Activated CD4-positive, alpha-beta T cell treated with anti-CD3 and anti-CD28 coated beads for 4 hours (primary cell): Measurements from ENCODE around the gene C19orf18.

Experiments
- DNase-seq, 2 donors: peaks; one replicate each; pipeline ENCODE4 v3.0.0-alpha.2; 2020

Gene C19orf18

DNA sequence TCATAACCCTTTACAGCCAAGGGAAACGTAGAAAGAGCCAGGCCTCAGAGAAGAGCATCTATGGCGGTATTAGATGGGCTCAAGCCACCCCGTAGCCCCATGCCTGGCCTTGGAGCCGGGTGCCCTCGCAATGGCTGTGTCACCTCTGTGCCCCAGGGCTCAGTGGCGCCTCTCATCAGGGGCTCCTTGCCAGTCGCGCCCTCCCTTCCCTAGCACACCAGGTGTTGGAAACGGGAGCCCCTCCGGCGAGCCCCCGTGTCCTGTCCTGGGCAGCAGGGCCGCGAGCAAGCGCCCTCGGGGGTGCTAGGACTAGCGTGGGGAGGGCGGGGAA lies 27.3 kb downstream of the C19orf18 start:
- no peak for DNase-seq

DNA sequence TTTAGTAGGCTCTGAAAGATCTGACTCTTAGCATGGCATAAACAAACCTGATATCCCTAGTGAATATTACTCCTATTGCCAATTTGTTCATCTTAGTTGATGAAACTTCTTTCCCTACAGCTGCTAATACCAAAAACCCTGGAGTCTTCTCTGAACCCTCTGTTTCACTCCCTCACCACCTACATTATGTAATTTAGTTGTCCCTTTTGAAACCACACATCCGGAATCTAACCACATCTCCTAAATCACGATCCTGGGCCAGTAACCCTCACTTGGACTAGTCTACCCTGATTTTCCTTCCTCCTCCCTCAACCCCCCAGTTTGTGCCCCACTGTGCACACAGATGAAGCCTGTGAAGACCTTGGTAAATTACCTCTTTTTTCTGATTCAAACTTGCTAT lies 28.0 kb downstream of the C19orf18 start:
- DNase-seq: no peak

DNA sequence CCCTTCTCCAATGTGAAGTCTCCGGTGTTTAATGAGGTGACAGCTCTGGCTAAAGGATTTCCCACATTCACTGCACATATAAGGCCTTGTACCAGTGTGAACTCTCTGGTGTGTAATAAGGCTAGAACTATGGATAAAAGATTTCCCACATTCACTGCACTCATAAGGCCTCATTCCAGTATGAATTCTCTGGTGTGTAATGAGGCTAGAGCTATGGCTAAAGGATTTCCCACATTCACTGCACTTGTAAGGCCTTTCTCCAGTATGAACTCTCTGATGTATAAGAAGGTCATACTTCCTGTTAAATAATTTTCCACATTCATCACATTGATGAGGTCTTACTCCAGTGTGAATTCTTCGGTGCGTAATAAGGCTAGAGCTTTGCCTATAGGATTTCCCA lies 32.7 kb downstream of the C19orf18 start:
- DNase-seq: no peak

DNA sequence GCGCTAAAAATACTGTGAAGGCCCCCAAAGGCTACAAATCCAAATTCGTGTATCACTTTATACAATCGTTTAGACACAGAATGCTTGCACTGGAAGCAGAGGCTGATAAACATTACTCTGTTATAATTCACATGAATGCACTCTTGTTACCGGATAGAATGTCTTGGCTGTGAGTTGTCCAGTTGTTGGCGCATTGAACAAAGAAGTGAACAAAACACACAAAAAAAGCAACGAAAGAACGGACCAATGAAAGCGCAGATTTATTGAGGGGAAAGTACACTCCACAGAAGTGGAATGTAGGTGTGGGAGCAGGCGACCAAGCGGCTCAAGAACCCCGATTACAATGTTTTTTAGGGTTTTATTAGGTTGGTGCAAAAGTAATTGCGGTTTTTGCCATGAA lies 38.6 kb downstream of the C19orf18 start:
- no peak for DNase-seq

DNA sequence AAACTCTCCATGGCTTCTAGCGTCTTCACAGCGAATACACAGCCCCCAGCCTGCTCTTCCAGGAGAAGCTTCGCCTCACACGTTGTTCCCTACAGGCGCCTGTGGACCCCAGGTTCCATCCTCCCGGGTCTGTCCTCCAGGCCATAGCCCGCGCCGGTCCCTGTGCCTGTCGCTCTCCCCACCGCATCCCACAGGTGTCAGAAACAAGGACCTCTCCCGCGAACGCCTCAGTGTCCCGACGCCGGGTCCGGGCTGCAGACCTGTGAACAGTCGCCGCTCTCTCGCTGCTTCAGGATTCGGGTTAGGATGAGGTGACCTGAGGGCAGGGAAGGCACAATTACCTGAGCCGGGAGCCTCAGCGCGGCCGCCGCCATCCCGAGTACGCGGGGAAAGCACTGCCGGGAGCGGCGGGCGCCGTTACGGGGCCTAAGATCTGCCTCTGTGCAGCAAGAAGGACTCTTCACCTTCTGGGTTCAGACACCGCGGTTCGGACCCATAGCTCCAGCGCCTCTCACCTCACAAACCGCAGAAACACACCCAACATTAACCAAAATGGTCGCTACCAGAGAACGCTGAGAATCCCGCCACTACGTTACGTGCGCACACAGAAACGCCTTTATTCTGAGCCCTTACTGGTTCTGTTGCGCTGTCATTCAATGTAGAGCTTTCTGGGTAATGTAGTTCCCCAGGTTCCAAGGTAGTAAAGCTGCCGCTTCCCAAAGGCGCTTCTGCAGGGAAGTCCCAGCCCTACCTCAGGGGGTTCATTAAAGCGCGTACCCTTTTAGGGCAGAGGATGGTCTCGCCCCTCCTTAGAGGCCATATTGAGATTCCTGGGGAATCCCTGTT lies 39.3 kb downstream of the C19orf18 start, which contains the start of gene ZNF418:
Gene ZNF418 (minus strand): TSS at position 583 of the 846 bp plus-strand sequence. CDS start 1,580 bp downstream, outside the sequence.
- peak; percentile 22 to 28 for DNase-seq

DNA sequence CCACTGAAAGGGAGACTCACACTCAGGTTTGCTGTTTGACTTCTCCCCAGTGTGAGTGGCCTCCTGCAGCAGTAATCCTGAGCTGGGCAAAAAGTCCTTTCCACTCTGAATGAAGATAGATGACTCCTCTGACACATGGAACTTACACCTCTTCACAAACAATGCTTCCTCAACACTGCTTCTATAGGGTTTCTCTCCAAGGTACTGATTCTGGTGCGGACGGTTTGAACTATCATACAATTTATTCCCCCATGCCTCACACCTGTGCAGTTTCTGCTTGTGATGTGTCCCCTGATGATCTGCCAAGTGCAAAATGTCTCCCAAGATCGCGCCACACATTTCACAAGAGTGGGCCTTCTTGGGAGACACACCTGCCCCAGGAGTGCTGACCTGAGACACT lies 46.7 kb downstream of the C19orf18 start:
- no peak for DNase-seq

DNA sequence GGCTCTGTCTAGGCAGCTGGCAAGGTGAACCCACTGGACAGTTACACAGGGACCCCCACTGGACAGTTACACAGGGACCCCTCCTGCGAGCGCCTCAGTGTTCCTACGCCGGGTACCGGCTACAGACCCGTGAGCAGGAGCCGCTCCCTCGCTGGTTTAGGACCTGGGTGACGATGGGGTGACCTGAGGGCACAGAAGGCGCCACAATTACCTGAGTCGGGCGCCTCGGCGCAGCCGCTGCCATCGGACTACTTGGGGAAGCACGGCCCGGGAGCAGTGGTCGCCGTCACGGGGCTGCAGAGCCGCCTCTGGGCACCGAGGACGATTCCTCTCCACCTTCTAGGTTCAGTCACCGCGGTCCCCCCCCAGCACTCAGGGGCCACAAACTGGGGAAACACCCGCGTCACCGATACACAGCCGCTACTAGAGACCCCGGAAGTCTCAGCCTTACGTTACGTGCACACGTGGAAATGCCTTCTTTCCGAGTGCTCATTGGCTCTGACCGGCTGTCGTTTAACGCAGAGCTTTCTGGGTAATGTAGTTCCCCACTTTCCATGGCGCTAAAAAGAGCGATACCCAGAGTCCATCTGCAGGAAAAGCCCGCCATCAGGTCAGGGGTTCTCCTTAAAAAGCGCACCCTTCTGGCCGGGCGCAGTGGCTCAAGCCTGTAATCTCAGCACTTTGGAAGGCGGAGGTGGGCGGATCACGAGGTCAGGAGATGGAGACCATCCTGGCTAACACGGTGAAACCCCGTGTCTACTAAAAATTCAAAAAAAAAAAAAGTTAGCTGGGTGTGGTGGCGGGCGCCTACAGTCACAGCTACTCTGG lies 58.0 kb downstream of the C19orf18 start, which contains the start of gene ZNF417:
Gene ZNF417 (minus strand): TSS at position 425 of the 828 bp plus-strand sequence. CDS start 181 bp downstream, at position 244.
- DNase-seq: peak; percentile 84 to 85

DNA sequence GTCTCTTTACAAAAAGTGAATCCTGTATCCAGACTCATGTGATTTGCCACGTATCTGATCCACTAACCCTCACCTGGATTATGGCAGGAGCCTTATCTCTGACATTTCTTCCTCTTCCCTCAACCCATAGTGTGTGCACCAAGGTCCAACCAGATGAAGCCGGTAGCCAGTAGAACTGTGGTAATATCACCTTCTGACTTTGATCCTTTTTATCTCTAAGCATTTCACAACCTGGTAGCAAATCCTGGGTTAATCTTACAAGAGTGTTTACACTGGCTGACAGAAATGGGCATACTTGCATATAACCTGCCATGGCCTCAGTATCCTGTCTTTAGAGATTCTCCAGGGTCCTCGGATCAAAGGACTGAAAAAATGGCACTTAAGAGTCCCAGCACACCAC lies 59.8 kb downstream of the C19orf18 start:
- DNase-seq: no peak
